Daoy (cell line): ENCODE measurements around the gene CSNK1E. TPM values are rescaled to one million over a fixed set of nuclear protein-coding genes. Genes with fewer than 3 reads are reported as not detected.
"Not testable (repeated sequence)": the region's sequence is repeated elsewhere in the genome, so short reads cannot be mapped to it uniquely, and the experiment has no call there.

Source experiments
- DNase-seq: peaks from one replicate; pipeline ENCODE4 v3.0.0-alpha.2; 2015; ENCODE audit warnings: low read depth
- total RNA-seq: library from RNA; depleted of rRNA; stranded (reverse); fragments of >200 nt; shearing (Covaris generic); gene quantifications from 2 replicates; pipeline ENCODE4 v1.2.3, GENCODE V29; 2014; rRNA removed

Gene CSNK1E
- 51.6 and 62.7 TPM in 2 replicates for total RNA-seq

- peak; percentile 64 for DNase-seq
These were observed at the start of gene CSNK1E for GRCh38 chr22:38317122-38317994. CSNK1E (minus strand) TSS chr22:38317433; CDS start chr22:38314157, 3,276 bp downstream.

GRCh38 chr22:38365829-38366228 is 48.6 kb upstream of the CSNK1E start:
- not testable (repeated sequence) for DNase-seq

- DNase-seq: not testable (repeated sequence)
These were observed 47.9 kb upstream of the CSNK1E start for GRCh38 chr22:38365174-38365573.

GRCh38 chr22:38360560-38360959 is 43.3 kb upstream of the CSNK1E start:
- not testable (repeated sequence) for DNase-seq

GRCh38 chr22:38359817-38360216 is 42.6 kb upstream of the CSNK1E start:
- not testable (repeated sequence) for DNase-seq

- DNase-seq: not testable (repeated sequence)
These were observed 40.7 kb upstream of the CSNK1E start for GRCh38 chr22:38357971-38358370.

- no peak for DNase-seq
These were observed 38.0 kb upstream of the CSNK1E start for GRCh38 chr22:38355275-38355674.

GRCh38 chr22:38353701-38354100 is 36.5 kb upstream of the CSNK1E start:
- DNase-seq: no peak

- peak; percentile 67 for DNase-seq
These were observed 36.0 kb upstream of the CSNK1E start for GRCh38 chr22:38353142-38353629.

GRCh38 chr22:38352436-38352835 is 35.2 kb upstream of the CSNK1E start:
- no peak for DNase-seq

- no peak for DNase-seq
These were observed 33.5 kb upstream of the CSNK1E start for GRCh38 chr22:38350444-38351359.

GRCh38 chr22:38348751-38349496 is 31.7 kb upstream of the CSNK1E start:
- DNase-seq: no peak

- peak; percentile 51 for DNase-seq
These were observed 30.9 kb upstream of the CSNK1E start for GRCh38 chr22:38347944-38348750.

GRCh38 chr22:38347181-38347943 is 30.1 kb upstream of the CSNK1E start:
- DNase-seq: no peak

GRCh38 chr22:38346506-38346905 is 29.3 kb upstream of the CSNK1E start:
- no peak for DNase-seq

- no peak for DNase-seq
These were observed 28.5 kb upstream of the CSNK1E start for GRCh38 chr22:38345782-38346181.

GRCh38 chr22:38339893-38340292 is 22.7 kb upstream of the CSNK1E start:
- not testable (repeated sequence) for DNase-seq

- DNase-seq: no peak
These were observed 21.6 kb upstream of the CSNK1E start for GRCh38 chr22:38338772-38339379.

GRCh38 chr22:38336699-38337098 is 19.5 kb upstream of the CSNK1E start:
- no peak for DNase-seq
